ENCODE measurements around the gene CCL4.
"Not testable (repeated sequence)": the region's sequence is repeated elsewhere in the genome, so short reads cannot be mapped to it uniquely, and the experiment has no call there.

CCL4 gene
- total RNA-seq = 1.7 to 2,887 (median 123) reads per million in 9 experiments

GRCh38 chr17:36103401-36103975, at the start of gene CCL4:
TSS of gene CCL4 (plus strand) at chr17:36103827. CDS start at chr17:36103906, 79 bp downstream.
- H3K36me3 Mint-ChIP-seq (ENCODE audit: insufficient read depth) = peaks cover 39% of the 10 kb centered on the region
- H3K4me1 Mint-ChIP-seq (ENCODE audit: low read depth in 2 of 2) = peaks cover 56 to 71% of the 10 kb centered on the region in 2 donors
- H3K4me3 Mint-ChIP-seq = peak within 1 kb of the TSS; percentile 88 to 91
- peak within 1 kb of the TSS; percentile 88 to 96 for H3K27ac Mint-ChIP-seq
- not testable (repeated sequence) for H3K27me3 Mint-ChIP-seq, H3K9me3 Mint-ChIP-seq
- peak; percentile 85 for ATAC-seq (replicated peaks)
- DNase-seq = peak; percentile 53 to 64 (median 60)

- Mint-ChIP-seq H3K27me3 (no peaks in the 10 kb centered on the region), H3K27ac (no peak overlapping the region), H3K4me3 (no peak overlapping the region), H3K36me3 (ENCODE audit: insufficient read depth) (no peaks in the 10 kb centered on the region), H3K9me3 (peaks cover 1 to 2% of the 10 kb centered on the region in 2 donors), H3K4me1 (ENCODE audit: low read depth in 2 of 2) (peaks cover 4 to 9% of the 10 kb centered on the region in 2 donors)
- no peak for ATAC-seq (replicated peaks)
- no peak for DNase-seq
Observed at GRCh38 chr17:36055171-36055570, 48.5 kb upstream of the CCL4 start.

GRCh38 chr17:36055921-36056520, 47.6 kb upstream of the CCL4 start:
- Mint-ChIP-seq H3K36me3 (ENCODE audit: insufficient read depth) (no peaks in the 10 kb centered on the region), H3K4me3 (no peak overlapping the region), H3K27me3 (no peaks in the 10 kb centered on the region), H3K27ac (no peak overlapping the region), H3K4me1 (ENCODE audit: low read depth in 2 of 2) (peaks cover 4 to 9% of the 10 kb centered on the region in 2 donors), H3K9me3 (no peaks in the 10 kb centered on the region)
- DNase-seq (no peak), ATAC-seq (replicated peaks) (no peak)

GRCh38 chr17:36057911-36058310, 45.7 kb upstream of the CCL4 start:
- Mint-ChIP-seq H3K4me3 (no peak overlapping the region), H3K27me3 (no peaks in the 10 kb centered on the region), H3K9me3 (no peaks in the 10 kb centered on the region), H3K36me3 (ENCODE audit: insufficient read depth) (no peaks in the 10 kb centered on the region), H3K4me1 (ENCODE audit: low read depth in 2 of 2) (peaks cover 4 to 14% of the 10 kb centered on the region in 2 donors), H3K27ac (no peak overlapping the region)
- ATAC-seq (replicated peaks) (no peak), DNase-seq (no peak)

GRCh38 chr17:36059406-36059805, 44.2 kb upstream of the CCL4 start:
- ATAC-seq (replicated peaks) (no peak), DNase-seq (no peak)
- peaks cover 8 to 22% of the 10 kb centered on the region in 2 donors for H3K4me1 Mint-ChIP-seq (ENCODE audit: low read depth in 2 of 2)
- H3K27me3 Mint-ChIP-seq = no peaks in the 10 kb centered on the region
- no peaks in the 10 kb centered on the region for H3K36me3 Mint-ChIP-seq (ENCODE audit: insufficient read depth)
- no peaks in the 10 kb centered on the region for H3K9me3 Mint-ChIP-seq
- H3K4me3 Mint-ChIP-seq = no peak overlapping the region
- no peak overlapping the region for H3K27ac Mint-ChIP-seq

- no peaks in the 10 kb centered on the region for H3K27me3 Mint-ChIP-seq
- no peak overlapping the region for H3K4me3 Mint-ChIP-seq
- peaks cover 12 to 27% of the 10 kb centered on the region in 2 donors for H3K4me1 Mint-ChIP-seq (ENCODE audit: low read depth in 2 of 2)
- DNase-seq (no peak), ATAC-seq (replicated peaks) (no peak)
- H3K9me3 Mint-ChIP-seq = no peaks in the 10 kb centered on the region
- H3K27ac Mint-ChIP-seq = no peak overlapping the region
- H3K36me3 Mint-ChIP-seq (ENCODE audit: insufficient read depth) = no peaks in the 10 kb centered on the region
Observed at GRCh38 chr17:36060816-36061215, 42.8 kb upstream of the CCL4 start.

- Mint-ChIP-seq H3K9me3 (no peaks in the 10 kb centered on the region), H3K36me3 (ENCODE audit: insufficient read depth) (peaks cover 5% of the 10 kb centered on the region), H3K27me3 (no peaks in the 10 kb centered on the region), H3K4me3 (peak within 1 kb of the TSS in 1 of 2 donors; percentile 7), H3K27ac (peak within 1 kb of the TSS; percentile 59 to 86), H3K4me1 (ENCODE audit: low read depth in 2 of 2) (peaks cover 29 to 45% of the 10 kb centered on the region in 2 donors)
- ATAC-seq (replicated peaks) (no peak), DNase-seq (no peak)
Observed at GRCh38 chr17:36063786-36064541, 39.7 kb upstream of the CCL4 start, which contains the start of gene CCL18. TSS of gene CCL18 (plus strand) at chr17:36064272. CDS start at chr17:36064343, 71 bp downstream.

GRCh38 chr17:36066365-36066985, 37.2 kb upstream of the CCL4 start:
- peaks cover 50 to 66% of the 10 kb centered on the region in 2 donors for H3K4me1 Mint-ChIP-seq (ENCODE audit: low read depth in 2 of 2)
- no peaks in the 10 kb centered on the region for H3K27me3 Mint-ChIP-seq
- peaks cover 5% of the 10 kb centered on the region for H3K36me3 Mint-ChIP-seq (ENCODE audit: insufficient read depth)
- ATAC-seq (replicated peaks) (peak; percentile 95), DNase-seq (peak; percentile 50 to 62 (median 52))
- peak overlapping the region; percentile 33 to 59 for H3K4me3 Mint-ChIP-seq
- no peaks in the 10 kb centered on the region for H3K9me3 Mint-ChIP-seq
- H3K27ac Mint-ChIP-seq = peak overlapping the region; percentile 86 to 89

- Mint-ChIP-seq H3K9me3 (no peaks in the 10 kb centered on the region), H3K27me3 (no peaks in the 10 kb centered on the region), H3K4me1 (ENCODE audit: low read depth in 2 of 2) (peaks cover 62 to 78% of the 10 kb centered on the region in 2 donors), H3K27ac (peak overlapping the region; percentile 89 to 93), H3K4me3 (peak overlapping the region in 1 of 2 donors; percentile 18), H3K36me3 (ENCODE audit: insufficient read depth) (peaks cover 5% of the 10 kb centered on the region)
- ATAC-seq (replicated peaks) (no peak), DNase-seq (no peak)
Observed at GRCh38 chr17:36068524-36068923, 35.1 kb upstream of the CCL4 start.

GRCh38 chr17:36069136-36069535, 34.5 kb upstream of the CCL4 start:
- no peaks in the 10 kb centered on the region for H3K9me3 Mint-ChIP-seq
- peak overlapping the region; percentile 27 to 53 for H3K4me3 Mint-ChIP-seq
- H3K36me3 Mint-ChIP-seq (ENCODE audit: insufficient read depth) = peaks cover 5% of the 10 kb centered on the region
- no peaks in the 10 kb centered on the region for H3K27me3 Mint-ChIP-seq
- H3K27ac Mint-ChIP-seq = peak overlapping the region; percentile 89 to 93
- H3K4me1 Mint-ChIP-seq (ENCODE audit: low read depth in 2 of 2) = peaks cover 61 to 76% of the 10 kb centered on the region in 2 donors
- DNase-seq (no peak), ATAC-seq (replicated peaks) (no peak)

GRCh38 chr17:36070427-36070826, 33.2 kb upstream of the CCL4 start:
- H3K36me3 Mint-ChIP-seq (ENCODE audit: insufficient read depth) = peaks cover 5% of the 10 kb centered on the region
- H3K9me3 Mint-ChIP-seq = no peaks in the 10 kb centered on the region
- no peaks in the 10 kb centered on the region for H3K27me3 Mint-ChIP-seq
- H3K4me3 Mint-ChIP-seq = peak overlapping the region in 1 of 2 donors; percentile 38
- peak overlapping the region; percentile 89 to 93 for H3K27ac Mint-ChIP-seq
- no peak for DNase-seq
- no peak for ATAC-seq (replicated peaks)
- peaks cover 53 to 66% of the 10 kb centered on the region in 2 donors for H3K4me1 Mint-ChIP-seq (ENCODE audit: low read depth in 2 of 2)

- H3K4me1 Mint-ChIP-seq (ENCODE audit: low read depth in 2 of 2) = peaks cover 41 to 57% of the 10 kb centered on the region in 2 donors
- no peaks in the 10 kb centered on the region for H3K27me3 Mint-ChIP-seq
- no peak for ATAC-seq (replicated peaks)
- H3K4me3 Mint-ChIP-seq = no peak overlapping the region
- no peak for DNase-seq
- H3K36me3 Mint-ChIP-seq (ENCODE audit: insufficient read depth) = peaks cover under 1% of the 10 kb centered on the region
- peak overlapping the region in 1 of 2 donors; percentile 84 for H3K27ac Mint-ChIP-seq
- peaks cover 0 to 1% of the 10 kb centered on the region in 2 donors for H3K9me3 Mint-ChIP-seq
Observed at GRCh38 chr17:36071751-36072150, 31.9 kb upstream of the CCL4 start.

GRCh38 chr17:36072431-36073121, 31.1 kb upstream of the CCL4 start:
- peak overlapping the region; percentile 68 to 73 for H3K4me3 Mint-ChIP-seq
- H3K36me3 Mint-ChIP-seq (ENCODE audit: insufficient read depth) = no peaks in the 10 kb centered on the region
- ATAC-seq (replicated peaks) (peak; percentile 90), DNase-seq (peak; percentile 70 to 79 (median 76))
- no peaks in the 10 kb centered on the region for H3K27me3 Mint-ChIP-seq
- peaks cover 0 to 2% of the 10 kb centered on the region in 2 donors for H3K9me3 Mint-ChIP-seq
- peak overlapping the region; percentile 59 to 84 for H3K27ac Mint-ChIP-seq
- H3K4me1 Mint-ChIP-seq (ENCODE audit: low read depth in 2 of 2) = peaks cover 36 to 55% of the 10 kb centered on the region in 2 donors
